HG03045 (cell line): ENCODE measurements around the gene HDAC1.
"Not testable (repeated sequence)": the region's sequence is repeated elsewhere in the genome, so short reads cannot be mapped to it uniquely, and the experiment has no call there.

Experiments used
- ATAC-seq: cut with Tn5 transposase; IDR thresholded peaks from one replicate; pipeline ENCODE4 v1.9.1; 2021; ENCODE audit warnings: mild to moderate bottlenecking, moderate library complexity; ENCODE audit not compliant: unreplicated experiment

Gene HDAC1

DNA sequence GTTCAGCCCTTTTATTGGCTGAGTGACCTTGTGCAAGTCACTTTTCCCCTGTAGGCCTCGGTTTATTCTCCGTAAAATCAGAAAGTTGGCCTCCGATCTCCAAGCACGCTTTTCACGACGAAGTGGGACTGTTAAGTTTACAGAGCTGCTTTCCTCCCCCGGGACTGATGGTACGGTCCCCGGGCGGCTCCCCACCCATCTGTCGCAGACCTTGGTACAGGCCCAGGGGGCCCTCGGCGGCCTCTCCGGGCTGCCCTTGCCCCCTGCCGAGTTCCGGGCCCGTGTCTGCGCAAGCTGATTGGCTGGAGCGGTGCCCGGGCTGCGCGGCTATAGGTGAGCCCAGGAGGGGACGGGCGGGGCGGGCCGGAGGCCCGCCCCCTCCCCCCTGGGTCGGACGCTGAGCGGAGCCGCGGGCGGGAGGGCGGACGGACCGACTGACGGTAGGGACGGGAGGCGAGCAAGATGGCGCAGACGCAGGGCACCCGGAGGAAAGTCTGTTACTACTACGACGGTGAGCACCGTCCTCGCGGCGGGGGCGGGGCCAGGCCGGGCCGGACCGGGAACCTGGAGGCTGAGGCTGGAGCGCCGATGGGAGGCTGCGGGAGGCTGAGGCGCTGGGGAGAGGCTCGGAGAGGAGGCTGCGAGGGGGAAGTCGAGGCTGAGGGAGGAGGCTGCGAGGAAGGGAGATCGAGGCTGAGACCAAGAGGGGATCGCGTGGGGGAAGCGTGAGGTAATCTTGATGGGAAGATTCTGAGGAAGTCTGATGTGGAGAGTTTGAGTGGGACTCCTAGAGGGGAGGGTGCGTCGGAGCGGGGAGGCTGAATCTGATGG lies at the start of gene HDAC1:
TSS of gene HDAC1 (plus strand) at position 376 of the 831 bp plus-strand sequence. CDS start at position 463, 87 bp downstream.
- ATAC-seq: peak; percentile 97

DNA sequence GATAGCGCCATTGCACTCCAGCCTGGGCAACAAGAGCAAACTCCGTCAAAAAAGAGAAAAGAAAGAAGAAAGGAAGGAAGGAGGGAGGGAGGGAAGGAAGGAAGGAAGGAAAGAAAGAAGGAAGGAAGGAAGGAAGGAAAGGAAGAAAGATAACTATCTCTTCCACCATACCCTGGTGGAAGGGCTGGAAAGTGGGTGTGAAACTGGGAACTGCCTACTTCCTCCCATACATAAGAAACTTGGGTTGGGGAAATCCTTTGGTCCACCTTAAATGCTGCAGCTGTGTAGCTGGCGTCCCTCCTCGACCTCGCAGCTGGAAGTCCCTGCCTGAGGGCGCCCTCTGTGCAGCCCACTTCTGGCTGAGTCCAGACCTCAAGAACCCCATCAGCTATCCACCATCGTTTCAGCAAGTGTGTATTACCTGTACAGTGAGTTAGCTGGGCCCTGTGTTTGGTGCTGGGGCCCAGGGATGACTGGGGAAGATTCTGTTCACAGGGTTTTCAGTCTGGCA lies 49.5 kb upstream of the HDAC1 start:
- no peak for ATAC-seq

DNA sequence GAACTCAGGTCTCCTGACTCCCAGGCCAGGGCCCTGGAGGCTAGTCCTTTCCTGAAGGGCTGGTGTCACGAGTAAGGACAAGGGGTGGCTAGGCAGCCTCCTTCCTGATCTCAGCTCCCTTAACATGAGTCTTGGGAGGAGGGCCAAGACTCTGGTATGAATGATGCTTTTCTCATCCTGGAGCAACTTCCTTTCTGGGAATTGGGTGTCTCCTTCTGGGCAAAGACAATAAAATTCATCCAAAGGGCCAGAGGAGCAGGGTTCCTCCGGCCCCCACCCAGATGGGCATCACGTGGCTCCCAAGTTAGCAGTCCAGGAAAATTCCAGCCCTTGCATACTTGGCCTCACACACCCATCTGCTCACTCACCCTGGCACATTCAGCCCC lies 45.0 kb upstream of the HDAC1 start, which contains the start of gene FAM167B:
TSS of gene FAM167B (plus strand) at position 335 of the 386 bp plus-strand sequence. CDS start 200 bp downstream, outside the sequence.
- ATAC-seq: no peak

GRCh38 chr1:32247452-32247851 lies 44.4 kb upstream of the HDAC1 start:
- ATAC-seq: no peak

DNA sequence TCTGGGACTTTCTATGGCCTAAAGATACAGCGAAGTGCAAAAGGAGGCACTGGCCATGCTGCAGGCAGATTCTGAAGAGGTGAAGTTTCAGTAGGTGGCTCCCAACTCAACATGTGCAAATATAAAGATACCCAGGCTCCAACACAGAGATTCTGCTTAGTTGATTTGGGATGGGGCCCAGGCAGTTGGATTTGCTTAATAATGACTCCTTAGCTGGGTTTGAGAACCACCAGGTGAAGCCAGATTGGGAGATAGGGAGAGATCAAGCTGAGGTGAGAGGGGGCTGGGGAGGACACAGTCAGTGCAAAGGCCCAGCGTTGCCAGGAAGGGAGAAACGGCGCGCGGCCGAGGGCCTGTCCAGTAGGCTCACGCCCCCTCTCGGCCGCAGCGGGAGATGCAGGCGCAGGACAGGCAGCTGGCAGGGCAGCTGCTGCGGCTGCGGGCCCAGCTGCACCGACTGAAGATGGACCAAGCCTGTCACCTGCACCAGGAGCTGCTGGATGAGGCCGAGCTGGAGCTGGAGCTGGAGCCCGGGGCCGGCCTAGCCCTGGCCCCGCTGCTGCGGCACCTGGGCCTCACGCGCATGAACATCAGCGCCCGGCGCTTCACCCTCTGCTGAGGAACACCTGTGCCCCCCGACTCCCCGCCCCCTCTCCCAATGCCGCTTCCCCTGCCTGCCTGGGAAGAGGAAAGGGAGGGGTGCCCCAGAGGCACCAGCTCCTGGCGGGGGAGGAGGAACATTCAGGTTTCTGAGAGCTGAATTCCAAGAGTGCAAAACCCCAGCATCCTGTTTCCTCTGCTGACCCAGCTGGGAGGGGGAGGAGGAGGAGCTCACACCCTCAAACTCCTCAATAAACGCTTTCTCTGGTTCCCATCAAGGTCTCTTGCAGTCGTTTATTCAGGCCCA lies 43.6 kb upstream of the HDAC1 start:
- no peak for ATAC-seq

DNA sequence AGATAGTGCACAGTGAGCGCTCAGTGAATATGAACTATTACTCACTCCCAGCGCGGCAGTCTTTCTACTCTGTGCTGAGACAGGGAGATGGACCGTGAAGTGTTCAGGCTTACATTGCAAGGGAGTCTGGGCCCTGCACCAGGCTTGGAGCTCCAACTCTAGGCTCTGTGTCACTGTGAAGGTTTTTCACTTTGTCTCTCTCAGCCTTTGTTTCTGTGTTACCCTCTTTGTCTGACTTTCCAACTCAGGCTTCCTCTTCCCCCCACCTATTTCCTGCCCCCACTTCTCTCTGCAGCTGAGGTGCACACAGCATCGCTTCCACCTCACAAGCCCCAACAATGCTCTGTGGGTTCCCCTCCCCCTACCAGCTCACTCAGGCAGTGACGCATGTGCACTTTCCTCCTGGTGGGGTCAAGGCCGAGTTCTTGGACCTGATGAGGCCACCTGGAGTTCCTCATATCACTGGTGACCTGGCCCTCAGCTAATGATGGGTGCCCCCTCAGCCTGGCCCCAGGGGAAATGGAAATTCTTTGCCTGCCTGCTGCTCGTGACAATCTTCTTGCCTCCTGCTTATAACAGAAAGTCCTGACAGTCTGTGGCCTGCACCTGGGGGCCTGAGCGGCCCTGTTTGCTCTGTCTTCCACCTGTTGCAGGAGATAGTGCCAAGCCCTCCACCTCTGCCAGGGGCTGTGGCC lies 41.9 kb upstream of the HDAC1 start:
- peak; percentile 49 for ATAC-seq

- no peak for ATAC-seq
These were observed 40.8 kb upstream of the HDAC1 start, which contains the start of gene LCK for GRCh38 chr1:32250893-32251716. Gene LCK, plus strand, starts transcription at chr1:32251265. Its CDS starts 23,065 bp downstream, at chr1:32274330.

DNA sequence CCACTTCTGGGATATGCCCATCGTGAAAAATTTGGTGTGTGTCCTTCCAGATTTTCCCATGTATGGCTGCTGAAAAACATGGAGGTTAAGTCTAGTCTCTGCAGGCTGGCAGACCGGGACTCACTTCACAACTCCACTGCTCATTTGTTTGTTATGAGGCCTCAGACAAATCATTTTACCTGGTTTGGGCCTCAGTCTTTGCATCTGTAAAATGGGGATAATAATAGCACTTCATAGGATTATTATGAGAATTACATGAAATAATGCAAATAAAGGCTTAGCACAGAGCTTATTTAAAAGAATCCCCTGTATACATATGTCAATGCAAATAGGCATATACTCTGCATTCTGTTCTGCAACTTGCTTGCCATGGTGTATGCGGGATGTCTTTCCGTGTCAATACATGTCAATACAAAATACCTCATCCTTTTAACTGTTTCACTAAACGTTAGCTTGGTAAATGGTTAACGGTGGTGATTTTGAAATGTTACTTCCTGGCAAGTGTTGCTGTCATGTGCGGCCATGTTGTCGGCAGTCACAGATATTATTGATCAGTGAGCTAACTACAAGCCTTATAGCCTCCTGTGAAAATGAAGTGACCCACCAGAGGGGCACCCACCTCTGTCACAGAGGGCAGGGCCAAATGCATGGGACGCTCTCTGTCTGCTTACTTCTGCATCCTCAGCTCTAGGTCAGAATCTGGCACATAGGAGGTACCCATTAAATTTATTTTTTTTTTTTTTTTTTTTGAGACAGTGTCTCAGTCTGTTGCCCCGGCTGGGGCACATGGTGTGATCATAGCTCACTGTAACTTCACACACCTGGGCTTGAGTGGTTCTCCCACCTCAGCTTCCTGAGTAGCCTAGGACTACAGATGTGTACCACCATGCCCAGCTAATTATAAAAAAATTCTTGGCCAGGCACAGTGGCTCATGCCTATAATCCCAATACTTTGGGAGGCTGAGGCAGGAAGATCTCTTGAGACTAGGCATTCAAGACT lies 36.5 kb upstream of the HDAC1 start:
- no peak for ATAC-seq

- no peak for ATAC-seq
These were observed 35.2 kb upstream of the HDAC1 start for GRCh38 chr1:32256473-32257226.

GRCh38 chr1:32257227-32257508 lies 34.7 kb upstream of the HDAC1 start:
- no peak for ATAC-seq

GRCh38 chr1:32263236-32263593 lies 28.7 kb upstream of the HDAC1 start:
- not testable (repeated sequence) for ATAC-seq

DNA sequence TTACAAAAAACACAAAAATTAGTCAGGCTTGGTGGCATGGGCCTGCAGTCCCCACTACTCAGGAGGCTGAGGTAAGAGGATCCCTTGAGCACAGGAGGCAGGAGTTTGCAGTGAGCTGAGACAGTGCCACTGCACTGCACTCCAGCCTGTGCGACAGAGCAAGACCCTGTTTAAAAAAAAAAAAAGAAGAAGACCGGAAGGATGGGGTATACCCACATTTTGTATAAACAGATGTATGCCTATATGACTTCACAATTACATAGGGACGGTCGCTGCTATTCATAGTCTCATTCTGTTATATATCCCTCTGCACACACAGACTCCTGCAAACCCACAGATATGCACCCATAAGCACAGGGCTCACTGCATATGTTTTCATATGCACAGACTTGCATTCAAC lies 28.1 kb upstream of the HDAC1 start:
- ATAC-seq: no peak

DNA sequence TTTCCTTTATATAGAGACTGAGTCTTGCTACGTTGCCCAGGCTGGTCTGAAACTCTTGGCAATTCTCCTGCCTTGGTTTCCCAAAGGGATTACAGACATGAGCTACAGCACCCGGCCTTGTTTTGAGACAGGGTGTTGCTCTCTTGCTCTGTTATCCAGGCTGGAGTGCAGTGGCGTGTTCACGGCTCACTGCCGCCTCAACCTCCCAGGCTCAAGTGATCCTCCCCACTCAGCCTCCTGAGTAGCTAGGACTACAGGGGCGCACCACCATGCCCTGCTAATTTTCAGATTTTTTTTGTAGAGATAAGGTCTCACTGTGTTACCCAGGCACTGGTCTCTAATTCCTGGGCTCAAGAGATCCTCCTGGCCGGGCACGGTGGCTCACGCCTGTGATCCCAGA lies 26.0 kb upstream of the HDAC1 start:
- ATAC-seq: no peak

DNA sequence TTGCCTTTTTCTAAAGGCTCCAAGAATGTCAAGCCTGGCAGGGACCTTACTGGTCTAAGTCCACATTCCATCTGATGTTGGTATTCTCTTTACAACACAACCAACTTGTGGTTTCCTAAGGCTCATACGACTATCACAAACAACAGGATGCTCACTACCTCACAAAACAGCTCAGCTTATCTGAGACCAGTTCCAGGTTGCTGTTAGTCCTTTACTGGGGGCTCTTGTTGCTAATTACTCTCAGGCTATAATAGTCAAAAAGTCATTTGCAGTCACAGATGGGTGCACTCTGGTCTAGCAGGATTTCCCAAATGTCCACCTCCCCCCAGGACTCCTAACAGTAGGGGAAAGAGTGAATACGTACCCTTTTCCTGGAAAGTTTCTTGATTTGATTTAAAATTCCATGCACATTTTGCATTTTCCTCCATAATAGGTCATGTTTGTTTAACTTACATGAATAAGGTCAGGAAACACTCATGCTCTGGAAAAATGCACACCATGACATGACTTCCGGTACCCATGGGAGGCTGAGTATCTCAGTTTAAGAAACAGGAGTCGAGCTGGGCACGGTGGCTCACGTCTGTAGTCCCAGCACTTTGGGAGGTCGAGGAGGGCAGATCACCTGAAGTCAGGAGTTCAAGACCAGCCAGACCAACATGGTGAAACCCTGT lies 24.8 kb upstream of the HDAC1 start:
- ATAC-seq: no peak

DNA sequence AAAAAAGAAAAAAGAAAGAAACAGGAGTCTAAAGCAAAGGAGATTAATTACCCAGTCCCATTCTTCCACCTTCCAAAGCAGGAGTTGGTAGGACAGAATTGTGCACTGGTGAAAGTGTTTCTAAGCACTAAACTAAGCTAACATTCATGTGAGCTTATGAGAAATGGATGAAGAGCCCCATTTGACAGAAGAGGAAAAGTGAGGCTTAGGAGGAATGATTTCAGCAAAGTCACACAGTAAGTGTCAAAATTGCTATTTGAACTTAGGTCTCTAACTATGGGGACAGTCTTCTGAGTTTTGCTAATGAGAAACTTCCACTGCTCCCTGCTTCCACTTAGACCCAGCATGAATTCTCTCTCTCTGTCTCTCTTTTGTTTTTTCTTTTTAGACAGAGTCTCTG lies 22.1 kb upstream of the HDAC1 start:
- no peak for ATAC-seq

- ATAC-seq: no peak
These were observed 19.1 kb upstream of the HDAC1 start for GRCh38 chr1:32272557-32273390.
